Endothelial cell of umbilical vein (primary cell): Measurements from ENCODE around the gene SLC39A5. TPM values are rescaled to one million over a fixed set of nuclear protein-coding genes. Genes with fewer than 3 reads are reported as not detected.

Experiments
- BruUV-seq: library from RNA; stranded (reverse); fragments of 400-500 nt; replicated peaks from 2 replicates; lab custom pipeline; 2021; lab: Mats Ljungman, UMichigan
- CTCF ChIA-PET: fragments of 300-600, 350-600 bp; sonication (Branson Sonifier 250); formaldehyde crosslinking; loops from one replicate; lab custom pipeline; 2021; ENCODE audit warnings: antibody characterized with exemption, inconsistent platforms; lab: Charles Lee
- POLR2A ChIA-PET: fragments of 300-600, 350-600 bp; sonication (Branson Sonifier 250); formaldehyde crosslinking; loops from one replicate; lab custom pipeline; 2021; ENCODE audit warnings: antibody characterized with exemption, inconsistent platforms; lab: Charles Lee
- DNase-seq: peaks from one replicate; pipeline ENCODE4 v3.0.0-alpha.2; 2011; ENCODE audit warnings: low read depth, low spot score
- FAIRE-seq: peaks from 2 replicates; lab custom pipeline; 2011; peaks lifted over from hg19 to GRCh38; lab: Jason Lieb, UNC
- H2AFZ ChIP-seq: 2 replicates; pipeline ENCODE4 v1.6.0; 2012; ENCODE audit warnings: low read depth, low read length, control low read depth, inconsistent platforms
- H3K27ac ChIP-seq: 2 replicates; pipeline ENCODE4 v1.5.1; 2011; ENCODE audit warnings: low read depth, mild to moderate bottlenecking, control low read depth, low read length, moderate library complexity; ENCODE audit not compliant: insufficient read depth
- H3K27me3 ChIP-seq, 2 experiments: 2 replicates each; pipeline versions ENCODE4 v1.6.0 to v1.6.1; 2011; ENCODE audit warnings: low read length in 2 of 2, mixed read lengths in 1 of 2; ENCODE audit not compliant: control insufficient read depth in 2 of 2, insufficient read depth in 2 of 2
- H3K36me3 ChIP-seq, 2 experiments: 2 replicates in 1 of 2; 3 replicates in 1 of 2; pipeline ENCODE4 v1.5.1; 2011; ENCODE audit warnings: low read length in 2 of 2, mild to moderate bottlenecking in 1 of 2, moderate library complexity in 1 of 2; ENCODE audit not compliant: control insufficient read depth in 2 of 2, insufficient read depth in 2 of 2; ENCODE audit errors: extremely low read depth in 1 of 2
- H3K4me1 ChIP-seq: 3 replicates; pipeline ENCODE4 v1.5.1; 2011; ENCODE audit warnings: mild to moderate bottlenecking, low read length; ENCODE audit not compliant: control insufficient read depth, insufficient read depth; ENCODE audit errors: extremely low read depth
- H3K4me2 ChIP-seq: 2 replicates; pipeline ENCODE4 v1.6.1; 2011; ENCODE audit warnings: low read length, control low read depth, mixed read lengths; ENCODE audit not compliant: insufficient read depth
- H3K4me3 ChIP-seq, 3 experiments: fragments of 200-600 bp in 1 of 3; sonication (generic), shearing (Covaris generic) in 1 of 3; replicated peaks in 1 of 3; 2 replicates each; pipeline ENCODE4 v1.5.1; 2011 to 2016; ENCODE audit warnings: control low read depth in 3 of 3, low read length in 3 of 3, mild to moderate bottlenecking in 2 of 3, inconsistent platforms in 1 of 3, low read depth in 1 of 3, moderate library complexity in 1 of 3; ENCODE audit not compliant: insufficient read depth in 1 of 3
- H3K79me2 ChIP-seq: 2 replicates; pipeline ENCODE4 v1.6.0; 2012; ENCODE audit warnings: low read length, inconsistent platforms; ENCODE audit not compliant: control insufficient read depth, insufficient read depth
- H3K9ac ChIP-seq: replicated peaks from 2 replicates; pipeline ENCODE3; 2011; ENCODE audit warnings: low read length, control low read depth; ENCODE audit not compliant: insufficient read depth; ENCODE audit errors: extremely low read depth
- H3K9me1 ChIP-seq: replicated peaks from 3 replicates; pipeline ENCODE4 v1.6.0; 2011; ENCODE audit warnings: mild to moderate bottlenecking, low read length; ENCODE audit not compliant: control insufficient read depth, insufficient read depth; ENCODE audit errors: extremely low read depth
- H3K9me3 ChIP-seq: replicated peaks from 2 replicates; pipeline ENCODE4 v1.5.1; 2012; ENCODE audit warnings: low read length, inconsistent platforms; ENCODE audit not compliant: control insufficient read depth, insufficient read depth
- H4K20me1 ChIP-seq: replicated peaks from 2 replicates; pipeline ENCODE3; 2011; ENCODE audit warnings: mild to moderate bottlenecking, low read length; ENCODE audit not compliant: control insufficient read depth, insufficient read depth; ENCODE audit errors: extremely low read depth
- CTCF ChIP-seq, 2 donors: IDR thresholded peaks; 1 replicate in 1 of 2; 2 replicates in 1 of 2; pipeline ENCODE4 v1.5.1; 2011; ENCODE audit warnings: low read length in 2 of 2, mild to moderate bottlenecking in 2 of 2, moderate library complexity in 2 of 2, control low read depth in 1 of 2, inconsistent platforms in 1 of 2, low read depth in 1 of 2; ENCODE audit not compliant: insufficient read depth in 1 of 2; ENCODE audit errors: extremely low read depth in 1 of 2
- EZH2 ChIP-seq: IDR thresholded peaks from 2 replicates; pipeline ENCODE4 v1.6.1; 2012; ENCODE audit warnings: borderline replicate concordance, low read depth, mild to moderate bottlenecking, moderate library complexity, low read length, inconsistent platforms; ENCODE audit not compliant: severe bottlenecking
- FOS ChIP-seq: IDR thresholded peaks from 2 replicates; pipeline ENCODE4 v1.6.1; 2011; ENCODE audit warnings: mild to moderate bottlenecking, low read length, moderate library complexity, borderline replicate concordance; ENCODE audit not compliant: insufficient read depth
- GATA2 ChIP-seq: IDR thresholded peaks from 2 replicates; pipeline ENCODE4 v1.7.0; 2011; ENCODE audit warnings: low read depth, mild to moderate bottlenecking, moderate library complexity, mixed read lengths, low read length; ENCODE audit not compliant: insufficient read length, insufficient read depth
- JUN ChIP-seq: IDR thresholded peaks from 2 replicates; pipeline ENCODE4 v1.6.1; 2011; ENCODE audit warnings: borderline replicate concordance, low read depth; ENCODE audit not compliant: insufficient read length, insufficient read depth
- MAX ChIP-seq: IDR thresholded peaks from 2 replicates; pipeline ENCODE4 v1.6.1; 2011; ENCODE audit not compliant: insufficient read depth, insufficient read length
- MYC ChIP-seq: IDR thresholded peaks from one replicate; pipeline ENCODE4 v1.6.1; 2011; ENCODE audit warnings: mild to moderate bottlenecking, low read depth, low read length
- POLR2A ChIP-seq: IDR thresholded peaks from 2 replicates; pipeline ENCODE4 v1.6.1; 2012; ENCODE audit warnings: low read depth, mild to moderate bottlenecking, control low read depth, low read length
- POLR2AphosphoS5 ChIP-seq: IDR thresholded peaks from 2 replicates; pipeline ENCODE4 v1.6.1; 2012; ENCODE audit warnings: low read depth, mild to moderate bottlenecking, control low read depth, low read length, moderate library complexity; ENCODE audit not compliant: insufficient read depth
- dilution Hi-C: fragments of 300-500 bp; cut with MboI; formaldehyde crosslinking; loops from one replicate; pipeline ENCODE4 v1.15.0; 2019; ENCODE audit warnings: low sequenced_read_pairs; ENCODE audit not compliant: extremely low pct_ligation_motif_present
- intact Hi-C: fragments of 100-400 bp; cut with micrococcal nuclease; formaldehyde crosslinking; loops from one replicate; pipeline ENCODE4 v1.10.0; 2022
- polyA plus RNA-seq, 4 experiments: library from polyadenylated mRNA; depleted of rRNA in 3 of 4; stranded (reverse) in 3 of 4; unstranded in 1 of 4; fragments of >200 nt; gene quantifications; 2 replicates each; pipeline versions ENCODE4 v1.2.1 to v1.2.3, GENCODE V29; 2011 to 2012; ENCODE audit warnings: missing spikeins in 1 of 4
- total RNA-seq: library from RNA; stranded (reverse); gene quantifications from 2 replicates; pipeline ENCODE4 v1.2.3, GENCODE V29; 2021

SLC39A5 gene
- total and polyA plus RNA-seq, 2 donors (not counting 3 experiments of a cell fraction or from before 2014, with no cell fraction given) = 0.10 TPM; not detected in 1

GRCh38 chr12:56280849-56281248, 51.0 kb downstream of the SLC39A5 start:
- Histone ChIP-seq H3K27me3 (no peaks in the 10 kb centered on the region), H3K4me1 (no peaks in the 10 kb centered on the region), H3K9ac (no peak overlapping the region), H3K27ac (no peak overlapping the region), H3K36me3 (peaks cover 31 to 32% of the 10 kb centered on the region in 2 experiments), H3K9me3 (no peaks in the 10 kb centered on the region), H3K9me1 (no peaks in the 10 kb centered on the region), H4K20me1 (no peaks in the 10 kb centered on the region), H3K4me2 (no peak overlapping the region), H3K79me2 (peaks cover 2% of the 10 kb centered on the region), H3K4me3 (no peak overlapping the region), H2AFZ (no peak overlapping the region)
- BruUV-seq = no TSS peak
- POLR2A ChIA-PET = interaction anchor here (0.6 kb wide), 1 partner anchor 98 kb away, joined by 3 read pairs; no protein-coding TSS in a partner anchor
- CTCF ChIA-PET = no interaction called here
- dilution Hi-C loops = no loop called here
- FAIRE-seq (no peak), DNase-seq (no peak)
- intact Hi-C loops = no loop called here
- no peak for TF ChIP-seq FOS
- no peak for TF ChIP-seq JUN

- no peak overlapping the region for H3K27ac ChIP-seq
- no peak overlapping the region for H2AFZ ChIP-seq
- H3K79me2 ChIP-seq = peaks cover 7% of the 10 kb centered on the region
- POLR2A ChIA-PET = no interaction called here
- dilution Hi-C loops (no loop called here), intact Hi-C loops (no loop called here)
- TF ChIP-seq FOS (no peak), CTCF (IDR thresholded peaks at IDR 0.05; ENCODE audit: extremely low read depth in 1 of 2, insufficient read depth in 1 of 2, low read depth in 1 of 2, low read length in 2 of 2) (no peak), MAX (no peak), POLR2A (no peak), EZH2 (no peak), GATA2 (no peak), JUN (no peak), POLR2AphosphoS5 (no peak), MYC (no peak)
- no peaks in the 10 kb centered on the region for H3K27me3 ChIP-seq
- peaks cover 7% of the 10 kb centered on the region for H3K4me1 ChIP-seq
- H3K4me3 ChIP-seq = no peak overlapping the region
- CTCF ChIA-PET = no interaction called here
- H3K36me3 ChIP-seq = peaks cover 24 to 30% of the 10 kb centered on the region in 2 experiments
- DNase-seq = no peak
- H3K9me3 ChIP-seq = no peaks in the 10 kb centered on the region
- no peaks in the 10 kb centered on the region for H4K20me1 ChIP-seq
- H3K4me2 ChIP-seq = no peak overlapping the region
- no peak for FAIRE-seq
- H3K9me1 ChIP-seq = no peaks in the 10 kb centered on the region
- BruUV-seq = no TSS peak
- no peak overlapping the region for H3K9ac ChIP-seq
Measured at GRCh38 chr12:56282030-56282429, 52.2 kb downstream of the SLC39A5 start.
